PFSK-1 (cell line): ENCODE results near the gene PLIN4.

Experiments
- FOXP2 ChIP-seq: optimal IDR thresholded peaks from 2 replicates; pipeline ENCODE3; 2011; ENCODE audit warnings: borderline replicate concordance, control low read depth, inconsistent platforms; ENCODE audit not compliant: insufficient read depth; ENCODE audit errors: extremely low read length, extremely low read depth
- POLR2AphosphoS5 ChIP-seq: IDR thresholded peaks from 2 replicates; pipeline ENCODE4 v1.6.1; 2012; ENCODE audit warnings: low read depth, mild to moderate bottlenecking, control low read depth, low read length, moderate library complexity
- REST ChIP-seq, 2 experiments: IDR thresholded peaks; 2 replicates each; pipeline versions ENCODE4 v1.6.1 to v1.8.0; 2011 to 2012; ENCODE audit warnings: low read depth in 2 of 2, low read length in 2 of 2, control low read depth in 1 of 2, inconsistent platforms in 1 of 2, mild to moderate bottlenecking in 1 of 2, moderate library complexity in 1 of 2; ENCODE audit not compliant: insufficient read depth in 1 of 2
- SIN3A ChIP-seq: IDR thresholded peaks from 2 replicates; pipeline ENCODE4 v1.6.1; 2012; ENCODE audit warnings: mild to moderate bottlenecking, low read length, moderate library complexity, borderline replicate concordance; ENCODE audit not compliant: insufficient read depth
- TAF1 ChIP-seq: IDR thresholded peaks from 2 replicates; pipeline ENCODE4 v1.6.1; 2012; ENCODE audit warnings: low read length, control low read depth, borderline replicate concordance; ENCODE audit not compliant: insufficient read depth

- TF ChIP-seq TAF1 (no peak), POLR2AphosphoS5 (no peak), REST (IDR thresholded peaks at IDR 0.05; ENCODE audit: insufficient read depth in 1 of 2, low read depth in 2 of 2, low read length in 2 of 2) (no peak), SIN3A (no peak), FOXP2 (no peak)
Observed at GRCh38 chr19:4553775-4554174, 35.5 kb upstream of the PLIN4 start.
